A549 treated with AZD2906 at 1 μM for 4 hours (cell line): ENCODE measurements around the gene EQTN. TPM values are rescaled to one million over a fixed set of nuclear protein-coding genes. Genes with fewer than 3 reads are reported as not detected.

Experiments
- total RNA-seq: library from RNA; stranded (reverse); fragments of 200-300 nt; extraction: Qiagen RNA extraction; gene quantifications from 5 replicates; pipeline ENCODE4 v1.2.3, GENCODE V29; 2022

The EQTN gene
- 0.16 to 0.20 TPM in 2 of 5 replicates, not detected in the others for total RNA-seq

GRCh38 chr9:27297050-27297449, at the start of gene EQTN:
EQTN (minus strand) TSS chr9:27297150; CDS start chr9:27297055, 95 bp downstream.

Other genes with a start within 250 kb of the EQTN start
- gene TEK, start 187.9 kb downstream of the EQTN start, total RNA-seq, result 0.11 to 0.19 TPM (median 0.15 TPM) in 5 replicates
- 0.06 TPM in 1 of 5 replicates, not detected in the others for gene IFNK, start 227.1 kb upstream of the EQTN start, total RNA-seq
- gene MOB3B, start 232.7 kb upstream of the EQTN start, total RNA-seq, result 9.7 to 14.1 TPM (median 11.0 TPM) in 5 replicates